Esophagus squamous epithelium (tissue), 5 donors: ENCODE results near the gene CAMTA1. TPM values are rescaled to one million over a fixed set of nuclear protein-coding genes. Genes with fewer than 3 reads are reported as not detected.

Source experiments
- DNase-seq: peaks from one replicate; lab custom pipeline; 2025; lab: John Stamatoyannopoulos, UW
- H3K27ac ChIP-seq, 4 donors: fragments of 200-600 bp; sonication (generic); one replicate each; pipeline ENCODE4 v1.5.1; 2016 to 2019; ENCODE audit warnings: mild to moderate bottlenecking in 1 of 4
- H3K27me3 ChIP-seq, 4 donors: fragments of 200-600 bp; sonication (generic); 1 replicate in 3 of 4; 2 replicates in 1 of 4; pipeline versions ENCODE4 v1.5.1 to v1.6.0; 2017 to 2021; ENCODE audit warnings: antibody characterized with exemption in 1 of 4
- H3K36me3 ChIP-seq, 3 donors: fragments of 200-600 bp; sonication (generic); one replicate each; pipeline ENCODE4 v1.5.1; 2016 to 2019
- H3K4me1 ChIP-seq, 3 donors: fragments of 200-600 bp; sonication (generic); one replicate each; pipeline ENCODE4 v1.5.1; 2017 to 2019
- H3K4me3 ChIP-seq, 4 donors: fragments of 200-600 bp; sonication (generic); 1 replicate in 3 of 4; 2 replicates in 1 of 4; pipeline ENCODE4 v1.5.1; 2016 to 2019; ENCODE audit warnings: mild to moderate bottlenecking in 2 of 4, moderate library complexity in 1 of 4
- H3K9me3 ChIP-seq, 3 donors: fragments of 200-600 bp; sonication (generic); one replicate each; pipeline ENCODE4 v1.5.1; 2016 to 2019
- POLR2A ChIP-seq, 4 donors: fragments of 450-650 bp; IDR thresholded peaks; one replicate each; pipeline ENCODE4 v1.6.1; 2017; ENCODE audit warnings: antibody characterized with exemption in 4 of 4, mild to moderate bottlenecking in 4 of 4, moderate library complexity in 3 of 4
- WGBS, 2 donors: methylation state at CpG; one replicate each; pipeline ENCODE4 v1.1.5; 2018; 5-methylcytosine and 5-hydroxymethylcytosine counted together
- intact Hi-C: fragments of 100-400 bp; cut with DNase I; formaldehyde crosslinking; loops from one replicate; pipeline ENCODE4 v1.15.0; 2022
- total RNA-seq, 4 donors: library from RNA; depleted of rRNA; stranded (reverse); fragments of >200 nt; gene quantifications; one replicate each; pipeline ENCODE4 v1.1.0, GENCODE V29; 2016
- TF ChIP-seq, protein P1 (sequence below), 6 experiments: fragments of 450-650 bp in 4 of 6; fragments of 200-600 bp in 2 of 6; sonication (generic) in 2 of 6; IDR thresholded peaks; one replicate each; pipeline ENCODE4 v1.5.1; 2016 to 2019; ENCODE audit warnings: antibody characterized with exemption in 6 of 6, mild to moderate bottlenecking in 4 of 6, moderate library complexity in 4 of 6
- donor health status: DM: yes; HTN: yes; CAD: no.

Gene CAMTA1
- total RNA-seq, 4 donors from 2014 or later, result 31.3 to 77.4 (median 45.9) TPM

DNA sequence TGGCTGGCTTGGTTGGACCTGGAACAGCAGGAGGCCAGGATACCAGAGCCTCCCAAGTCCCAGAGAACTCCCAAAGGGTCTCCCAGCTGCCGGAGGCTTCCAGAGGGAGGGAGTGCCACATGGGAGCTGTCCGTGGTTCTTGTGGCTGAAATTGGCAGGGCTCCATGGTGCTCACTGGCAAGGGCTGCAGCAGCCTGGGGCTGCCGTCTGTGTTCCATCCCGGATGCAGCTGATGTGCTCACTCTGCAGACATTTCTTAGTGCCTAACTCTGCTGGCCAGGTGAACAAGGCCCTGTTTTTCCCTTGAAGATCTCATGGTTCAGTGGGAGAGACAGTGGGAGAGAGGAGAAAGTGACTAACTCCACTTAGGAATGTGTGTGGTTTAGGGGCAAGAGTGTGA is 261.1 kb downstream of the CAMTA1 start:
- H3K4me1 ChIP-seq, result no peaks in the 10 kb centered on the region
- TF ChIP-seq, protein P1, sequence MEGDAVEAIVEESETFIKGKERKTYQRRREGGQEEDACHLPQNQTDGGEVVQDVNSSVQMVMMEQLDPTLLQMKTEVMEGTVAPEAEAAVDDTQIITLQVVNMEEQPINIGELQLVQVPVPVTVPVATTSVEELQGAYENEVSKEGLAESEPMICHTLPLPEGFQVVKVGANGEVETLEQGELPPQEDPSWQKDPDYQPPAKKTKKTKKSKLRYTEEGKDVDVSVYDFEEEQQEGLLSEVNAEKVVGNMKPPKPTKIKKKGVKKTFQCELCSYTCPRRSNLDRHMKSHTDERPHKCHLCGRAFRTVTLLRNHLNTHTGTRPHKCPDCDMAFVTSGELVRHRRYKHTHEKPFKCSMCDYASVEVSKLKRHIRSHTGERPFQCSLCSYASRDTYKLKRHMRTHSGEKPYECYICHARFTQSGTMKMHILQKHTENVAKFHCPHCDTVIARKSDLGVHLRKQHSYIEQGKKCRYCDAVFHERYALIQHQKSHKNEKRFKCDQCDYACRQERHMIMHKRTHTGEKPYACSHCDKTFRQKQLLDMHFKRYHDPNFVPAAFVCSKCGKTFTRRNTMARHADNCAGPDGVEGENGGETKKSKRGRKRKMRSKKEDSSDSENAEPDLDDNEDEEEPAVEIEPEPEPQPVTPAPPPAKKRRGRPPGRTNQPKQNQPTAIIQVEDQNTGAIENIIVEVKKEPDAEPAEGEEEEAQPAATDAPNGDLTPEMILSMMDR (IDR thresholded peaks at IDR 0.05), result no peak
- TF ChIP-seq POLR2A (IDR thresholded peaks at IDR 0.05), result no peak
- no peaks in the 10 kb centered on the region for H3K9me3 ChIP-seq
- 12 to 20% methylated on average over 2 to 4 of the region's 4 CpGs for WGBS, 2 donors
- intact Hi-C loops, result loop anchor here (10.0 kb wide), 1 partner anchor 598 kb away; no protein-coding TSS in a partner anchor
- H3K27ac ChIP-seq, result no peak overlapping the region
- no peak overlapping the region for H3K4me3 ChIP-seq
- peaks cover 0 to 60% (median 0%) of the 10 kb centered on the region in 4 donors for H3K27me3 ChIP-seq
- no peaks in the 10 kb centered on the region for H3K36me3 ChIP-seq
- no peak for DNase-seq

GRCh38 chr1:7046891-7047290 is 261.6 kb downstream of the CAMTA1 start:
- H3K27me3 ChIP-seq, result peaks cover 0 to 60% (median 0%) of the 10 kb centered on the region in 4 donors
- no peaks in the 10 kb centered on the region for H3K4me1 ChIP-seq
- no peak overlapping the region for H3K4me3 ChIP-seq
- TF ChIP-seq, protein P1 (IDR thresholded peaks at IDR 0.05), result no peak
- no peak for TF ChIP-seq POLR2A (IDR thresholded peaks at IDR 0.05)
- no peak for DNase-seq
- H3K27ac ChIP-seq, result no peak overlapping the region
- H3K9me3 ChIP-seq, result no peaks in the 10 kb centered on the region
- 91 to 100% methylated on average over 1 of the region's 1 CpG for WGBS, 2 donors
- H3K36me3 ChIP-seq, result no peaks in the 10 kb centered on the region
- intact Hi-C loops, result loop anchor here (10.0 kb wide), 1 partner anchor 598 kb away; no protein-coding TSS in a partner anchor

- Histone ChIP-seq H3K36me3 (no peaks in the 10 kb centered on the region), H3K4me3 (no peak overlapping the region), H3K4me1 (no peaks in the 10 kb centered on the region), H3K9me3 (no peaks in the 10 kb centered on the region), H3K27ac (no peak overlapping the region), H3K27me3 (peaks cover 0 to 58% (median 0%) of the 10 kb centered on the region in 4 donors)
- intact Hi-C loops, result loop anchor here (10.0 kb wide), 1 partner anchor 597 kb away; no protein-coding TSS in a partner anchor
- TF ChIP-seq, protein P1 (IDR thresholded peaks at IDR 0.05), result no peak
- no peak for TF ChIP-seq POLR2A (IDR thresholded peaks at IDR 0.05)
- WGBS, 2 donors, result 30 to 67% methylated on average over 1 to 2 of the region's 2 CpGs
- DNase-seq, result no peak
These were observed 262.6 kb downstream of the CAMTA1 start for GRCh38 chr1:7047866-7048265.

DNA sequence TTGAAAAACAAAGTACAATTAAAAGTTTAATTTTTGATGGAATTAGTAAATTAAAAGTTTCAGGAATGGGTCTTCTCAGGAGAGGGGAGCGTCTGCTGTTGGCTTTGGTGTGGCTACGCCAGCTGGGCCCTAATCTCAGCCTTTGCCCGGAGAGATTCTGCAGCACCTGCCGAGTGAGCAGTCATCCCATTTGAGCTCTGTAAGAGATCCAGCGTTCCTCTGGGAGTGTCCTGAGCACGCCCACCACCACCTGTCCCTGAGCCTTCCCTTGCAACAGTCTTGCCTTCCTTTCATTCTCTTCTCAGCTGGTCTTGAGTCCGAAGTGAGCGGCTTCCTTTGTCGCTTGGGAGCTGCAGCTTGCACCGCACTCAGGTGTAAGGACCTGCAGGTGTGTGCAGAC is 263.1 kb downstream of the CAMTA1 start:
- intact Hi-C loops, result loop anchor here (10.0 kb wide), 1 partner anchor 596 kb away; no protein-coding TSS in a partner anchor

More for the DNA sequence above, 263.1 kb downstream of the CAMTA1 start:
- Histone ChIP-seq H3K9me3 (no peaks in the 10 kb centered on the region), H3K4me3 (no peak overlapping the region), H3K27me3 (peaks cover 0 to 58% (median 0%) of the 10 kb centered on the region in 4 donors), H3K4me1 (no peaks in the 10 kb centered on the region), H3K27ac (no peak overlapping the region), H3K36me3 (no peaks in the 10 kb centered on the region)
- no peak for TF ChIP-seq POLR2A (IDR thresholded peaks at IDR 0.05)
- TF ChIP-seq, protein P1 (IDR thresholded peaks at IDR 0.05), result no peak
- DNase-seq, result no peak
- WGBS, 2 donors, result 66 to 76% methylated on average over 8 of the region's 10 CpGs
